ENCODE results near the gene ZBTB17.

- TF ChIP-seq CTCF (IDR thresholded peaks at IDR 0.05) (no peak), POLR2A (IDR thresholded peaks at IDR 0.05) (no peak)
These were observed 43.9 kb upstream of the ZBTB17 start for GRCh38 chr1:16019644-16020277.

Data from heart left ventricle (tissue), 13 donors.